Caco-2 (cell line): ENCODE data around the gene AKAP5. TPM values are rescaled to one million over a fixed set of nuclear protein-coding genes. Genes with fewer than 3 reads are reported as not detected.
"Not testable (repeated sequence)": the region's sequence is repeated elsewhere in the genome, so short reads cannot be mapped to it uniquely, and the experiment has no call there.

Experiments used
- BruUV-seq: library from RNA; stranded (reverse); fragments of 400-500 nt; replicated peaks from 2 replicates; lab custom pipeline; 2021; lab: Mats Ljungman, UMichigan
- CTCF ChIA-PET: fragments of 300-600 bp; sonication (Branson Sonifier 250); formaldehyde crosslinking; loops from one replicate; lab custom pipeline; 2022; ENCODE audit warnings: antibody characterized with exemption; lab: Charles Lee
- POLR2A ChIA-PET: fragments of 300-600 bp; sonication (Branson Sonifier 250); formaldehyde crosslinking; loops from one replicate; lab custom pipeline; 2022; ENCODE audit warnings: antibody characterized with exemption; lab: Charles Lee
- DNase-seq, 2 experiments: peaks; one replicate each; pipeline versions ENCODE4 v3.0.0 to v3.0.0-alpha.2; 2020 to 2022
- H3K27me3 ChIP-seq: replicated peaks from 2 replicates; pipeline ENCODE4 v1.6.0; 2011; ENCODE audit warnings: low read length; ENCODE audit not compliant: control insufficient read depth, insufficient read depth
- H3K36me3 ChIP-seq: 2 replicates; pipeline ENCODE4 v1.5.1; 2011; ENCODE audit warnings: low read length; ENCODE audit not compliant: control insufficient read depth, insufficient read depth
- H3K4me1 ChIP-seq: fragments of 250-450 bp; sonication (Bioruptor Pico); 2 replicates; pipeline ENCODE4 v1.5.1; 2020; ENCODE audit warnings: mild to moderate bottlenecking
- H3K4me3 ChIP-seq: 2 replicates; pipeline ENCODE4 v1.5.1; 2011; ENCODE audit warnings: low read depth, mild to moderate bottlenecking, control low read depth, low read length
- H3K9me3 ChIP-seq: fragments of 250-450 bp; sonication (Bioruptor Pico); 2 replicates; pipeline ENCODE4 v1.5.1; 2020; ENCODE audit warnings: mild to moderate bottlenecking, moderate library complexity
- H3K27ac Mint-ChIP-seq: one replicate; pipeline ENCODE4 v1.8.0; 2022; ENCODE audit warnings: mixed read lengths; ENCODE audit not compliant: unreplicated experiment
- H3K27me3 Mint-ChIP-seq: one replicate; pipeline ENCODE4 v1.8.0; 2022; ENCODE audit warnings: mixed read lengths; ENCODE audit not compliant: insufficient read depth, unreplicated experiment
- H3K36me3 Mint-ChIP-seq: one replicate; pipeline ENCODE4 v1.8.0; 2022; ENCODE audit warnings: mild to moderate bottlenecking, mixed read lengths; ENCODE audit not compliant: insufficient read depth, unreplicated experiment
- H3K4me1 Mint-ChIP-seq: one replicate; pipeline ENCODE4 v1.8.0; 2022; ENCODE audit warnings: low read depth, mixed read lengths; ENCODE audit not compliant: unreplicated experiment
- H3K4me3 Mint-ChIP-seq: one replicate; pipeline ENCODE4 v1.8.0; 2022; ENCODE audit warnings: mild to moderate bottlenecking, moderate library complexity, mixed read lengths; ENCODE audit not compliant: unreplicated experiment
- H3K9me3 Mint-ChIP-seq: one replicate; pipeline ENCODE4 v1.8.0; 2022; ENCODE audit warnings: mixed read lengths; ENCODE audit not compliant: unreplicated experiment
- CTCF ChIP-seq, 2 experiments: fragments of 200-600 bp in 1 of 2; IDR thresholded peaks; 1 replicate in 1 of 2; 2 replicates in 1 of 2; pipeline versions ENCODE4 v1.5.1 to v1.8.0; 2011 to 2022; ENCODE audit warnings: antibody characterized with exemption in 1 of 2, control low read depth in 1 of 2, inconsistent platforms in 1 of 2, low read depth in 1 of 2, low read length in 1 of 2, mild to moderate bottlenecking in 1 of 2, moderate library complexity in 1 of 2; ENCODE audit not compliant: insufficient read depth in 1 of 2, severe bottlenecking in 1 of 2, unreplicated experiment in 1 of 2
- intact Hi-C: fragments of 100-400 bp; cut with micrococcal nuclease; formaldehyde crosslinking; loops from one replicate; pipeline ENCODE4 v1.10.0; 2022; ENCODE audit not compliant: unreplicated experiment
- total RNA-seq: library from RNA; stranded (reverse); gene quantifications from 2 replicates; pipeline ENCODE4 v1.2.3, GENCODE V29; 2022

The AKAP5 gene
- total RNA-seq, 1 experiment from 2014 or later, result 15.0 TPM

GRCh38 chr14:64516969-64517368 lies 51.7 kb downstream of the AKAP5 start:
- H3K9me3 Mint-ChIP-seq, result no peaks in the 10 kb centered on the region
- TF ChIP-seq CTCF (IDR thresholded peaks at IDR 0.05; ENCODE audit: insufficient read depth in 1 of 2, low read depth in 1 of 2, low read length in 1 of 2, severe bottlenecking in 1 of 2, unreplicated experiment in 1 of 2), result no peak
- Histone ChIP-seq H3K36me3 (no peaks in the 10 kb centered on the region), H3K27me3 (no peaks in the 10 kb centered on the region), H3K9me3 (no peaks in the 10 kb centered on the region), H3K4me1 (no peaks in the 10 kb centered on the region), H3K4me3 (no peak overlapping the region)
- DNase-seq, result no peak
- intact Hi-C loops, result no loop called here
- H3K4me1 Mint-ChIP-seq, result no peaks in the 10 kb centered on the region
- ChIA-PET CTCF (no interaction called here), POLR2A (no interaction called here)
- no peaks in the 10 kb centered on the region for H3K27me3 Mint-ChIP-seq
- H3K36me3 Mint-ChIP-seq, result no peaks in the 10 kb centered on the region
- no TSS peak for BruUV-seq
- no peak overlapping the region for H3K4me3 Mint-ChIP-seq
- H3K27ac Mint-ChIP-seq, result no peak overlapping the region

- DNase-seq, BruUV-seq, POLR2A ChIA-PET: not testable (repeated sequence)
These were observed 52.4 kb downstream of the AKAP5 start for GRCh38 chr14:64517667-64518066.

GRCh38 chr14:64518229-64518628 lies 52.9 kb downstream of the AKAP5 start:
- ChIA-PET CTCF (no interaction called here), POLR2A (no interaction called here)
- intact Hi-C loops, result no loop called here
- H3K4me1 Mint-ChIP-seq, result no peaks in the 10 kb centered on the region
- no peaks in the 10 kb centered on the region for H3K9me3 ChIP-seq
- no peak for TF ChIP-seq CTCF (IDR thresholded peaks at IDR 0.05; ENCODE audit: insufficient read depth in 1 of 2, low read depth in 1 of 2, low read length in 1 of 2, severe bottlenecking in 1 of 2, unreplicated experiment in 1 of 2)
- H3K4me3 Mint-ChIP-seq, result no peak overlapping the region
- H3K4me3 ChIP-seq, result no peak overlapping the region
- H3K36me3 ChIP-seq, result no peaks in the 10 kb centered on the region
- no peaks in the 10 kb centered on the region for H3K4me1 ChIP-seq
- H3K27me3 Mint-ChIP-seq, result no peaks in the 10 kb centered on the region
- no peaks in the 10 kb centered on the region for H3K36me3 Mint-ChIP-seq
- no peaks in the 10 kb centered on the region for H3K9me3 Mint-ChIP-seq
- no peaks in the 10 kb centered on the region for H3K27me3 ChIP-seq
- no TSS peak for BruUV-seq
- no peak overlapping the region for H3K27ac Mint-ChIP-seq
- no peak for DNase-seq

More at GRCh38 chr14:64517667-64518066, 52.4 kb downstream of the AKAP5 start:
- H3K9me3 ChIP-seq, H3K27me3 Mint-ChIP-seq, H3K27ac Mint-ChIP-seq, H3K9me3 Mint-ChIP-seq, H3K36me3 Mint-ChIP-seq, H3K27me3 ChIP-seq, intact Hi-C loops, H3K4me1 ChIP-seq, H3K4me3 ChIP-seq, H3K4me3 Mint-ChIP-seq, H3K4me1 Mint-ChIP-seq, CTCF ChIA-PET, H3K36me3 ChIP-seq: not testable (repeated sequence)

- H3K27ac Mint-ChIP-seq, result no peak overlapping the region
- Histone ChIP-seq H3K36me3 (no peaks in the 10 kb centered on the region), H3K9me3 (no peaks in the 10 kb centered on the region), H3K4me3 (no peak overlapping the region), H3K27me3 (no peaks in the 10 kb centered on the region), H3K4me1 (no peaks in the 10 kb centered on the region)
- CTCF ChIA-PET, result interaction anchor here (0.7 kb wide), 1 partner anchor 53 kb away, joined by 3 read pairs; no protein-coding TSS in a partner anchor
- DNase-seq, result no peak
- intact Hi-C loops, result no loop called here
- TF ChIP-seq CTCF (IDR thresholded peaks at IDR 0.05; ENCODE audit: insufficient read depth in 1 of 2, low read depth in 1 of 2, low read length in 1 of 2, severe bottlenecking in 1 of 2, unreplicated experiment in 1 of 2), result no peak
- H3K36me3 Mint-ChIP-seq, result no peaks in the 10 kb centered on the region
- H3K4me3 Mint-ChIP-seq, result no peak overlapping the region
- POLR2A ChIA-PET, result no interaction called here
- no peaks in the 10 kb centered on the region for H3K27me3 Mint-ChIP-seq
- H3K9me3 Mint-ChIP-seq, result no peaks in the 10 kb centered on the region
- no peaks in the 10 kb centered on the region for H3K4me1 Mint-ChIP-seq
- no TSS peak for BruUV-seq
These were observed 55.4 kb downstream of the AKAP5 start for GRCh38 chr14:64520699-64521098.
